Measurements from ENCODE around the gene TENM3.

The TENM3 gene

DNA sequence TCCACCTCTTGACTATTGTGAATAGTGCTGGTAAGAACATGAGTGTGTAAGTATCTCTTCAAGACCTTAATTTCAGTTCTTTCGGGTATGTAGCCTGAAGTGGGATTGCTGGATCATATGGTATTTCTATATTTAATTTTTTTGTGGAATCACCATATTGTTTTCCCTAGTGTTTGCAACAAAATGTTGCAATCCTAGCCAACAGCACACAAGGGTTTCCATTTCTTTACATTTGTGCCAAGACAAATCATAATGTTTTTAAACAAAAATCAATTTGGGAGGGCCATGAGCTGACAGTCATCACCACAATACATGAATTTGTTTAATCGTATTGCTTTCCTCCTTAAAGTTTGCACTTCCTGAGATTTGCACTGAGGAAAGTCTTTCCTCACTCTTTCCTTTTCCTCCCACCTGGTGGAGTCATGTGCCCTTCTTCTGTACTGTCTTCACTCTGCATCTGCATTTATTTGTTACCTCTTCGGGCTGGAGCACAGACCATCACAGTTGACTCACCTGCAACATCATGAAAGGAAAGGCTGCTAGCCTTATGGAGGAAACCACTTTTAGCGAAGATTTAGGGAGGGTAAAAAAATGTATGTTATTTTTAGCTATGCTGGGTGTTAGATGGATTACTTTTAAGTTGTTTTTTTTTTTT is 404.6 kb downstream of the TENM3 start:
- no peak for DNase-seq (ENCODE audit: low read depth)
- H3K4me3 ChIP-seq (ENCODE audit: control insufficient read depth, low read depth, low read length), result no peak overlapping the region
- TF ChIP-seq, protein P1, sequence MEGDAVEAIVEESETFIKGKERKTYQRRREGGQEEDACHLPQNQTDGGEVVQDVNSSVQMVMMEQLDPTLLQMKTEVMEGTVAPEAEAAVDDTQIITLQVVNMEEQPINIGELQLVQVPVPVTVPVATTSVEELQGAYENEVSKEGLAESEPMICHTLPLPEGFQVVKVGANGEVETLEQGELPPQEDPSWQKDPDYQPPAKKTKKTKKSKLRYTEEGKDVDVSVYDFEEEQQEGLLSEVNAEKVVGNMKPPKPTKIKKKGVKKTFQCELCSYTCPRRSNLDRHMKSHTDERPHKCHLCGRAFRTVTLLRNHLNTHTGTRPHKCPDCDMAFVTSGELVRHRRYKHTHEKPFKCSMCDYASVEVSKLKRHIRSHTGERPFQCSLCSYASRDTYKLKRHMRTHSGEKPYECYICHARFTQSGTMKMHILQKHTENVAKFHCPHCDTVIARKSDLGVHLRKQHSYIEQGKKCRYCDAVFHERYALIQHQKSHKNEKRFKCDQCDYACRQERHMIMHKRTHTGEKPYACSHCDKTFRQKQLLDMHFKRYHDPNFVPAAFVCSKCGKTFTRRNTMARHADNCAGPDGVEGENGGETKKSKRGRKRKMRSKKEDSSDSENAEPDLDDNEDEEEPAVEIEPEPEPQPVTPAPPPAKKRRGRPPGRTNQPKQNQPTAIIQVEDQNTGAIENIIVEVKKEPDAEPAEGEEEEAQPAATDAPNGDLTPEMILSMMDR (conservative IDR thresholded peaks at IDR 0.05; ENCODE audit: control insufficient read depth, insufficient read depth, low read depth, low read length), result no peak

GRCh38 chr4:182648766-182649165 is 405.6 kb downstream of the TENM3 start:
- TF ChIP-seq, protein P1 (conservative IDR thresholded peaks at IDR 0.05; ENCODE audit: control insufficient read depth, insufficient read depth, low read depth, low read length), result no peak
- H3K4me3 ChIP-seq (ENCODE audit: control insufficient read depth, low read depth, low read length), result no peak overlapping the region
- no peak for DNase-seq (ENCODE audit: low read depth)

DNA sequence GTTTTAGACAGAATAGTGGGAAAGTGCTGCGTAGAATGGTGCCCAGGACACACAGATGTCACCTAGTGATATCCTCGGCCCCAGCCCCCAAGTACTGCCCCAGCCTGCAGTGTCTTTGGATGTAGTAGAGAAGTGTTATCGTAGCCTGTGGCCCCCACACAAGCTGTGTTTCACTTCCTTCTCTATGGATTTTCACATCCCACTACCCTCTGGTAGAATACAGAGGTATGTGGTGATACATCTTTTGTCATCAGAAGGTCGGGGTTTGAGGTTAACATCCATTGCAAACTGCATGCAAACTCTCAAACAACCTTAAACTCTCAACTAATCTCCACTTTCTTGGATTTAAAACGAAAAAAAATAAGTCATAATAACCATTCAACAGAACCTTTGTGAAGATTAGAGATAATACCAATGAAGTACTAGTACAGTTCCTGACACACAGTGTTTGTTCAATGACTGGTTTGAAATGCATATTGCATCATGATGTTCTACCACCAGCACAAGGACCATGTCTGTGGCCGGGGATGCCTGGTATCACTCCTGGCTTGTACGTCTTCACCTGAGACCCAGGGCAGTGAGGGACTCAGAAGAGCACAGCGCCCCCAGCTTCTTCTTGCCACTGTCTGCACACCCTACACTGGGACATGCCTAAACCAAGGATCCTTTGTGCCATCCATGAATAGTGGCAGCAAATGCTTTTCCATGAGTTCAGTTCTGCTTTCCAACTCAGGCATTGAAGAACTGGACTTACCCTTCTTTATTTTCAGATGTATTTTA is 406.7 kb downstream of the TENM3 start:
- no peak overlapping the region for H3K4me3 ChIP-seq (ENCODE audit: control insufficient read depth, low read depth, low read length)
- DNase-seq (ENCODE audit: low read depth), result no peak
- TF ChIP-seq, protein P1 (conservative IDR thresholded peaks at IDR 0.05; ENCODE audit: control insufficient read depth, insufficient read depth, low read depth, low read length), result no peak

DNA sequence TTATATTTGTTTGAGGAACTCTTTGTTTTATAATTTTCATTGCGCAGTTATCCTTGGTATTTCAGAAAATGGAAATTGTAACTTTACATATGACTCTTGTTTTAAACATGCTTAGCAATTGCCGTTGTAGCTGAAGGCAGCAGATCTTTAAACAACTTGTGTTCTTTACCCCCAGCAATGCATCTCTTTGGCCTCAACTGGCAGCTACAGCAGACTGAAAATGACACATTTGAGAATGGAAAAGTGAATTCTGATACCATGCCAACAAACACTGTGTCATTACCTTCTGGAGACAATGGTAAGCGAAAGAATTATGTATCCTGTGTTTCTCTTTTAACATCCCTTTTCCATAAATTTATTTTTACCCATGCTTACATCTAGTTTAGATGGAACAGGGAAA is 410.4 kb downstream of the TENM3 start:
- H3K4me3 ChIP-seq (ENCODE audit: control insufficient read depth, low read depth, low read length), result no peak overlapping the region
- TF ChIP-seq, protein P1 (conservative IDR thresholded peaks at IDR 0.05; ENCODE audit: control insufficient read depth, insufficient read depth, low read depth, low read length), result no peak
- DNase-seq (ENCODE audit: low read depth), result peak; percentile 31

- no peak overlapping the region for H3K4me3 ChIP-seq (ENCODE audit: control insufficient read depth, low read depth, low read length)
- TF ChIP-seq, protein P1 (conservative IDR thresholded peaks at IDR 0.05; ENCODE audit: control insufficient read depth, insufficient read depth, low read depth, low read length), result no peak
- DNase-seq (ENCODE audit: low read depth), result no peak
These were observed 412.1 kb downstream of the TENM3 start for GRCh38 chr4:182655340-182655739.

- TF ChIP-seq, protein P1 (conservative IDR thresholded peaks at IDR 0.05; ENCODE audit: control insufficient read depth, insufficient read depth, low read depth, low read length), result no peak
- H3K4me3 ChIP-seq (ENCODE audit: control insufficient read depth, low read depth, low read length), result no peak overlapping the region
- DNase-seq (ENCODE audit: low read depth), result no peak
These were observed 419.3 kb downstream of the TENM3 start for GRCh38 chr4:182662551-182662950.

Measured in fibroblast of mammary gland (primary cell).